OCI-LY7 (cell line): Measurements from ENCODE around the gene MED14. TPM values are rescaled to one million over a fixed set of nuclear protein-coding genes. Genes with fewer than 3 reads are reported as not detected.

Experiments used
- BruUV-seq: library from RNA; stranded (reverse); fragments of 400-500 nt; replicated peaks from 2 replicates; lab custom pipeline; 2021; lab: Mats Ljungman, UMichigan
- CTCF ChIA-PET: fragments of 300-600 bp; sonication (Branson Sonifier 250); formaldehyde crosslinking; loops from one replicate; lab custom pipeline; 2022; ENCODE audit warnings: antibody characterized with exemption; ENCODE audit not compliant: unreplicated experiment; lab: Charles Lee
- POLR2A ChIA-PET: fragments of 300-600 bp; sonication (Branson Sonifier 250); formaldehyde crosslinking; loops from one replicate; lab custom pipeline; 2022; ENCODE audit warnings: antibody characterized with exemption; lab: Charles Lee
- DNase-seq: peaks from one replicate; pipeline ENCODE4 v3.0.0-alpha.2; 2015; ENCODE audit warnings: low spot score
- H2AFZ ChIP-seq: fragments of 200-600 bp; sonication (generic), shearing (Covaris generic); 2 replicates; pipeline ENCODE4 v1.6.1; 2014; ENCODE audit warnings: mild to moderate bottlenecking, antibody characterized with exemption, low read length, moderate library complexity
- H3K27ac ChIP-seq: fragments of 200-600 bp; sonication (generic); 2 replicates; pipeline ENCODE4 v1.5.1; 2014; ENCODE audit warnings: mixed run types, low read depth, mild to moderate bottlenecking, moderate library complexity, low read length, inconsistent platforms; ENCODE audit not compliant: poor library complexity, severe bottlenecking
- H3K36me3 ChIP-seq: fragments of 200-600 bp; sonication (generic); 2 replicates; pipeline ENCODE4 v1.6.1; 2014; ENCODE audit warnings: mild to moderate bottlenecking, antibody characterized with exemption, low read length, moderate library complexity, mixed read lengths; ENCODE audit not compliant: insufficient read depth
- H3K4me1 ChIP-seq: fragments of 200-600 bp; sonication (generic); 2 replicates; pipeline ENCODE4 v1.5.1; 2014; ENCODE audit warnings: mild to moderate bottlenecking, low read length; ENCODE audit not compliant: insufficient read depth, poor library complexity, severe bottlenecking
- H3K4me2 ChIP-seq: fragments of 200-600 bp; sonication (generic); 2 replicates; pipeline ENCODE4 v1.6.1; 2014; ENCODE audit warnings: mild to moderate bottlenecking, low read length
- H3K4me3 ChIP-seq: fragments of 200-600 bp; sonication (generic); 2 replicates; pipeline ENCODE4 v1.5.1; 2014; ENCODE audit warnings: mild to moderate bottlenecking, low read depth, low read length; ENCODE audit not compliant: poor library complexity, severe bottlenecking
- H3K79me2 ChIP-seq: fragments of 200-600 bp; sonication (generic); 2 replicates; pipeline ENCODE4 v1.6.1; 2016; ENCODE audit warnings: low read depth, mild to moderate bottlenecking, low read length, moderate library complexity, mixed read lengths; ENCODE audit not compliant: insufficient read depth
- H3K9me2 ChIP-seq: fragments of 200-600 bp; sonication (generic); 2 replicates; pipeline ENCODE4 v1.6.1; 2016; ENCODE audit warnings: mild to moderate bottlenecking, low read length, mixed read lengths; ENCODE audit not compliant: insufficient read depth
- H3K9me3 ChIP-seq: fragments of 200-600 bp; sonication (generic); 2 replicates; pipeline ENCODE4 v1.6.1; 2014; ENCODE audit warnings: mild to moderate bottlenecking, mixed run types, low read length, mixed read lengths
- H4K20me1 ChIP-seq: fragments of 200-600 bp; sonication (generic); 2 replicates; pipeline ENCODE4 v1.6.1; 2014; ENCODE audit warnings: mild to moderate bottlenecking, antibody characterized with exemption, low read length, moderate library complexity, mixed read lengths; ENCODE audit not compliant: insufficient read depth
- CTCF ChIP-seq: fragments of 200-600 bp; sonication (generic); conservative IDR thresholded peaks from 2 replicates; pipeline ENCODE4 v1.5.1; 2014; ENCODE audit warnings: mild to moderate bottlenecking, antibody characterized with exemption, low read length, moderate library complexity, mixed read lengths
- EZH2phosphoT487 ChIP-seq: fragments of 200-600 bp; sonication (generic); IDR thresholded peaks from 2 replicates; pipeline ENCODE4 v1.6.1; 2018; ENCODE audit warnings: low read depth, borderline replicate concordance, mild to moderate bottlenecking, mixed run types, antibody characterized with exemption, low read length, moderate library complexity, mixed read lengths
- intact Hi-C: fragments of 100-400 bp; cut with micrococcal nuclease; formaldehyde crosslinking; loops from one replicate; pipeline ENCODE4 v1.10.0; 2022; ENCODE audit not compliant: unreplicated experiment
- total RNA-seq, 2 experiments: library from RNA; depleted of rRNA in 1 of 2; stranded (reverse); fragments of >200 nt in 1 of 2; shearing (Covaris generic) in 1 of 2; gene quantifications; 2 replicates each; pipeline ENCODE4 v1.2.3, GENCODE V29; 2014 to 2022

Gene MED14
- total RNA-seq, 2 experiments from 2014 or later: 28.1 to 57.0 TPM

GRCh38 chrX:40705658-40706312 lies 29.6 kb downstream of the MED14 start:
- DNase-seq: no peak
- Histone ChIP-seq H3K79me2 (no peaks in the 10 kb centered on the region), H4K20me1 (no peaks in the 10 kb centered on the region), H3K36me3 (peaks cover 86% of the 10 kb centered on the region), H3K4me3 (no peak overlapping the region), H3K4me2 (no peak overlapping the region), H3K9me3 (no peaks in the 10 kb centered on the region), H3K27ac (no peak overlapping the region), H3K9me2 (no peaks in the 10 kb centered on the region), H2AFZ (no peak overlapping the region), H3K4me1 (no peaks in the 10 kb centered on the region)
- TF ChIP-seq CTCF (no peak), EZH2phosphoT487 (no peak)
- no TSS peak for BruUV-seq
- POLR2A ChIA-PET: no interaction called here
- CTCF ChIA-PET: no interaction called here
- intact Hi-C loops: no loop called here

- BruUV-seq: no TSS peak
- intact Hi-C loops: no loop called here
- Histone ChIP-seq H3K36me3 (peaks cover 86% of the 10 kb centered on the region), H2AFZ (no peak overlapping the region), H3K4me3 (no peak overlapping the region), H3K9me2 (no peaks in the 10 kb centered on the region), H3K27ac (no peak overlapping the region), H3K4me2 (no peak overlapping the region), H3K79me2 (no peaks in the 10 kb centered on the region), H4K20me1 (no peaks in the 10 kb centered on the region), H3K9me3 (peaks cover 5% of the 10 kb centered on the region; the same call in 1 of the 2 replicates), H3K4me1 (no peaks in the 10 kb centered on the region)
- ChIA-PET CTCF (no interaction called here), POLR2A (interaction anchor here (0.8 kb wide), 1 partner anchor 48 kb away, joined by 3 read pairs; no protein-coding TSS in a partner anchor)
- no peak for DNase-seq
- TF ChIP-seq CTCF (no peak), EZH2phosphoT487 (no peak)
These were observed 34.6 kb downstream of the MED14 start for GRCh38 chrX:40700640-40701342.

GRCh38 chrX:40698851-40699250 lies 36.5 kb downstream of the MED14 start:
- no peaks in the 10 kb centered on the region for H3K4me1 ChIP-seq
- ChIA-PET CTCF (no interaction called here), POLR2A (interaction anchor here (0.7 kb wide), 1 partner anchor 1684 kb away, joined by 3 read pairs; no protein-coding TSS in a partner anchor)
- BruUV-seq: no TSS peak
- intact Hi-C loops: no loop called here
- H3K9me2 ChIP-seq: no peaks in the 10 kb centered on the region
- DNase-seq: no peak
- no peak for TF ChIP-seq EZH2phosphoT487
- TF ChIP-seq CTCF: no peak
- no peaks in the 10 kb centered on the region for H4K20me1 ChIP-seq
- peaks cover 86% of the 10 kb centered on the region for H3K36me3 ChIP-seq
- H3K27ac ChIP-seq: no peak overlapping the region
- H3K4me3 ChIP-seq: no peak overlapping the region
- no peaks in the 10 kb centered on the region for H3K79me2 ChIP-seq
- no peak overlapping the region for H3K4me2 ChIP-seq
- peaks cover 5% of the 10 kb centered on the region; the same call in 1 of the 2 replicates for H3K9me3 ChIP-seq
- H2AFZ ChIP-seq: no peak overlapping the region
